ENCODE measurements around the gene C11orf86.

DNA sequence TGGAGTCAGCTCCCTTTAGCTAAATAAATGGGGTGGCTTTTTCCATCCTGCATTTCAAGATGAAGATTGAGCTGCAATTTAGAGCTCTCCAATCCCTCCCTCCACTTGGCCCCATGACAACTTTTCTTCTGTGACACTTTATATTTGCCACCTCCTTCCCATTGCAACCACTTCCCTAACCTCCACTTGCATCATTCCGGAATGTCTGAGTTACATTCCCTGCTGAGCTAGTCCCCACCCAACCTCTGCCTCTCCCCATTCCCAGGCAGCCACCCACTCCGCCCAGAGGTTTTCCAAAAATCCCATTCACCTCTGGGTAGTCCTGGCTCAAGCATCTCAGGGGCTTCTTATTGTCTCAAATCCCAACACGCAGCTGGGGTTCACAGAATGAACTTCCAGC is 41.6 kb upstream of the C11orf86 start:
- TF ChIP-seq, protein P1, sequence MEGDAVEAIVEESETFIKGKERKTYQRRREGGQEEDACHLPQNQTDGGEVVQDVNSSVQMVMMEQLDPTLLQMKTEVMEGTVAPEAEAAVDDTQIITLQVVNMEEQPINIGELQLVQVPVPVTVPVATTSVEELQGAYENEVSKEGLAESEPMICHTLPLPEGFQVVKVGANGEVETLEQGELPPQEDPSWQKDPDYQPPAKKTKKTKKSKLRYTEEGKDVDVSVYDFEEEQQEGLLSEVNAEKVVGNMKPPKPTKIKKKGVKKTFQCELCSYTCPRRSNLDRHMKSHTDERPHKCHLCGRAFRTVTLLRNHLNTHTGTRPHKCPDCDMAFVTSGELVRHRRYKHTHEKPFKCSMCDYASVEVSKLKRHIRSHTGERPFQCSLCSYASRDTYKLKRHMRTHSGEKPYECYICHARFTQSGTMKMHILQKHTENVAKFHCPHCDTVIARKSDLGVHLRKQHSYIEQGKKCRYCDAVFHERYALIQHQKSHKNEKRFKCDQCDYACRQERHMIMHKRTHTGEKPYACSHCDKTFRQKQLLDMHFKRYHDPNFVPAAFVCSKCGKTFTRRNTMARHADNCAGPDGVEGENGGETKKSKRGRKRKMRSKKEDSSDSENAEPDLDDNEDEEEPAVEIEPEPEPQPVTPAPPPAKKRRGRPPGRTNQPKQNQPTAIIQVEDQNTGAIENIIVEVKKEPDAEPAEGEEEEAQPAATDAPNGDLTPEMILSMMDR (IDR thresholded peaks at IDR 0.05; ENCODE audit: low read depth, low read length, poor library complexity, severe bottlenecking), result no peak
- no peak for TF ChIP-seq EZH2phosphoT487 (IDR thresholded peaks at IDR 0.05; ENCODE audit: borderline replicate concordance, low read length)
